ENCODE measurements around the gene ABL2.
"Not testable (repeated sequence)": the region's sequence is repeated elsewhere in the genome, so short reads cannot be mapped to it uniquely, and the experiment has no call there.

Gene ABL2

DNA sequence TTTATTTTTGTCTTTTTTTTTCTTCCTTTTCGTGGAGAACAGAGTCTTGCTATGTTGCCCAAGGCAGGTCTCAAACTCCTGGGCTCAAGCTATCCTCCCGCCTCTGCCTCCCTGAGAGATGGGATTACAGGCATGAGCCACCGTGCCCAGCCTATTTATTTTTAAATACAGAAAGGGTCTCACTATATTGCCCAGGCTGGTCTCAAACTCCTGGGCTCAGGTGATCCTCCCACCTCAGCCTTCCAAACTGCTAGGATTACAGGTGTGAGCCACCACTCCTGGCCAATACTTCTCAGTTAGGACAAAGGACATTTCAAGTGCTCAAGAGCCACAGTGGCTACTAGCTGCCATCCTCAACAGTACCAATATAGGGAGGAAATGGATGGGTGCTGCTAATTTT is 16.2 kb downstream of the ABL2 start:
- FAIRE-seq = not testable (repeated sequence)

DNA sequence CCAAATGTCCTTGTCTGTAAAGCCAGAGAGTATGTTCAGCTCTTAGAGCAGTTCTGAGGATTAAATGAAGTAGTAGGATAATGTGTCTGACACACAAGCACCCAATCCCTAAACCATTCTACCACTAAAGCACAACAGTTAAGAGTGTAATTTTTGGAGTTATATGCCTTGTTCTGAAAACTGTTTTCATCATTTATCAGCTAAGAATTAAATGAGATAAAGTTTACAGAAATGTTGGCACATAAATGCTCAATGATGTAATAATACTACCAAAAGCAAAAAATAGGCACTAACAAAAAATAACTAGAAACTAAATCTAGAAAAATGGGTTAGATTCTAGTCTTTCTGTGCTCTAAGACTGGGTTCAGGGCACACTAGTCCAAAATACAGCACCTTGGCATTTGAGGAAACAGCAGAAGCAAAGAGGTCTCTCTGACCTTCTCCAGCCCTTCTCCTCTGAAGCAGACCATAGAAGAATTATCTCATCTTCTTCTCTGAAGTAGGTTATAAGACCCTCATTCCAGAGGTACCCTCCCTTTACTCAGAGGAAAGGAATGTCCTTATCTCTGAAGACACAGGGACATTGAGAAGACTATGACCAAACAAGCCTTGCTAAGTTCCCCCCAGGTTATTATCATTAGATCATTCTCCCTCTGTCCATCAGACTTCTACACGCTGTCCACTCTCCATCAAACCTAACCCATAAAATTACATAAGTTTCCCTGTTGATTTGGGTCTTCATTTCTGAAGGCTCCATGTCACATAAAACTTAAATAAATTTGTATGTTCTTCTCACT is 20.6 kb downstream of the ABL2 start:
- no peak for FAIRE-seq

DNA sequence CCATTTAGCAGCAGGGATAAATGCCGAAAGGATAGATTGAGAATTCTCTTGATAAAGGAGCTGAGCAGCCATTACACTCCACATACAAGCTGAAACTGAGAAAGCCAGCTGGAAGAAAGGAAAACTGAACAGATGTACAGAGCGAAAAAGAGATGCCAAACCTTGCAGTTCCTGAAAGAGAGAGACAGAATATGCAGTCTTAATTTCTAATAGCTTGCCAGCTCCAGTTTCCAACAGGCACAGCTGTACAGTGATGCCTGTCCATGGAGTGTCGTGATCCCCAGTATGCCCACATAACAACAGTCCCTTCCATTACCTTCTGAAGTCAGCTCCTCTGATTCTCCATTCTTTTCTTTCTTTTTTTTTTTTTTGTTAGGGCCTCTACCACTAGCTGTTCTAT is 22.7 kb downstream of the ABL2 start:
- FAIRE-seq = no peak

DNA sequence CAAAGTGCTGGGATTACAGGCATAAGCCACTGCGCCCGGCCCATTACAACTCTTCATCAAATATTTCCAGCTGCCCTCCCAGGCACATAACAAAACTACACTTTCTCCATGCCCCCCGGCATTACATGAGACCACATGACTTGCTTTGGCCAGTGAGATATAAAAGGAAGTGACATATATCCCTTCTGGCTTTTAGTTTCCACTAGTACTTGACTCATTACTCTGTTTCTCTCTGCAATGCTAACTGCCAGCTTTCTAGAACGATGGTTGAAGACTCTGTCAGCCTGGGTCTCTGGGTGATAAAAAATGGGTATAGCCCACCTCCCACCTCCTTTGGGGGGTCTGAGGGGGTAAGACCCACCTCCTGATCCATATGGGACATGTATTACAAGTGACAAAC is 24.2 kb downstream of the ABL2 start:
- FAIRE-seq = no peak

DNA sequence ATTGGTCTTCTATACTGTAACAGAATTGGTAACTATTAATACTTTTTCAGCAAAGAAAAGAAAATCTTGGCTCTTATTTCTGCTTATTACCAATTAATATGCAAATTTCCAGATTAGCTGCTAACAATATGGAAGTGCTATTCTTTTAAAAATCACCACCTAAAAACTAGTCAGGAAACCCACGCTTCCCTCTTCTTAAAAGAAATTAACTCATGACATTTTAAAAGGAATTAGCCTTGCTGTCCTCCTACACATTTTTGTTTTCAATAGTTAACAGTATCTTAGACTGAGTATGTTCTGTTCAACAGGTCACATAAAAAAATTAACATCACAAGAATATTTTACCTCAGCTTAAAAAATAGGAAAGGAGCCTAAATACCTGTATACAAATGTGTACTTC is 27.3 kb downstream of the ABL2 start:
- FAIRE-seq = no peak

DNA sequence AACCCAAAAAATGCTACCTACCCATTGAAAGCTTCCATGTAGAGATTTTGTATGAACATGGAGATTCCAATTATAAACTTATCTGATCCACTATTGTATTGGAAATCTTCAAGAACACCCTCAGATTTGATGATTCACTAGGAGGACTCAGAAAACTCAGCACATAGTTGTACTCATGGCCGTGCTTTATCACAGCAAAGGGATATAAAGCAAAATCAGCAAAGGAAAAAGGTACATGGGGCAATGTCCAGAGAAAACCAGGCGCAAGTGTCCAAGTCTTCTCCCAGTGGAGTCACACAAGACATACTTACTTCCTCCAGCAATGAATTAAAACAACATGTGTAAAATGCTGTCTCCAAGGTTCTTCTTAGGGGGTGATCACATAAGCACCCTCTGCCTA is 28.9 kb downstream of the ABL2 start:
- no peak for FAIRE-seq

DNA sequence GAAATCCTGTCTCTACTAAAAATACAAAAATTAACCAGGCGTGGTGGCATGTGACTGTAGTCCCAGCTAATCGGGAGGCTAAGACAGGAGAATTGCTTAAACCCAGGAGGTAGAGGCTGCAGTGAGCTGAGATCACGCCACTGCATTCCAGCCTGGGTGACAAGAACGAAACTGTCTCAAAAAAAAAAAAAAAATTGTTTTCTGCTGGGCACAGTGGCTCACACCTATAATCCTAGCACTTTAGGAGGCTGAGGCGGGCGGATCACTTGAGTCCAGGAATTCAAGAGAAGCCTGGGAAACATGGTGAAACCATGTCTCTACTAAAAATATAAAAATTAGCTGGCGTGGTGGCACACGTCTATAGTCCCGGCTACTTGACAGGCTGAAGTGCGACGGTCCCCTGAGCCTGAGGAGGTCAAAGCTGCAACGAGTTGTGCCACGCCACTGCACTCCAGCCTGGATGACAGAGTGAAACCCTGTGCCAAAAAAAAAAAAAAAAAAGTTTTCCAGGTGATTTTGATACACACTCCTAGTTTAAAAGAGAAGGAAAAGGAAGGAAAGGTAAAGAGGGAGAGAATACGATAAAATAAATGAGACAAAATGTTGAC is 31.7 kb downstream of the ABL2 start:
- FAIRE-seq = no peak

DNA sequence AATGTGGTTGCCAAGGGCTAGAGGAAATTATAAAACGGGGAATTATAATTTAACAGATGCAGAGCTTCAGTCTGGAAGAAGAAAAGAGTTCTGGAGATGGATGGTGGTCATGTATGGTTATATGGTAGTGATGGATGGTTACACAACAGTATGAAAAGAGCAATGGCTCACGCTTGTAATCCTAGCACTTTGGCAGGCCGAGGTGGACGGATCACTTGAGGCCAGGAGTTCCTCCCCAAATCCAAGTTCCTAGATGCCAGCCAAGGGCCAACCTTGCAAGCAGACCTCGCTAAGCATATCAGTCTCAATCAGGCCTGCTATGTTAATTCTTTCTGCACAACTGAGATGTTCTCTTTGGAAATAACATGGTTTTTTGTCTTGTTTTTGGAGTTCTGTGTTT is 33.6 kb downstream of the ABL2 start:
- not testable (repeated sequence) for FAIRE-seq

DNA sequence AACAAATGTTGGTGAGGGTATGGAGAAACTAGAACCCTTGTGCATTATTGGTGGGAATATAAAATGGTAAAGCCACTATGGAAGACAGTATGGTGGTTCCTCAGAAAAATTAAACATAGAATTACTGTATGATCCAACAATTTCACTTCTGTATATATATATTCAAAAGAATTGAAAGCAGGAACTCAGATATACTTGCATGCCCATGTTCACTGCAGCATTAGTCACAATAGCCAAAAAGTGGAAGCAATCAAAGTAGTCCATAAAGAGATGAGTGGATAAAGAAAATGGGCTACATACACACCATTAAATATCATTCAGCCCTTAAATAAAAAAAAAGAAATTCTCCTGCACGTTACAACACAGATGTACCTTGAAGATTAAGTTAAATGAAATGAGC is 34.1 kb downstream of the ABL2 start:
- FAIRE-seq = no peak

DNA sequence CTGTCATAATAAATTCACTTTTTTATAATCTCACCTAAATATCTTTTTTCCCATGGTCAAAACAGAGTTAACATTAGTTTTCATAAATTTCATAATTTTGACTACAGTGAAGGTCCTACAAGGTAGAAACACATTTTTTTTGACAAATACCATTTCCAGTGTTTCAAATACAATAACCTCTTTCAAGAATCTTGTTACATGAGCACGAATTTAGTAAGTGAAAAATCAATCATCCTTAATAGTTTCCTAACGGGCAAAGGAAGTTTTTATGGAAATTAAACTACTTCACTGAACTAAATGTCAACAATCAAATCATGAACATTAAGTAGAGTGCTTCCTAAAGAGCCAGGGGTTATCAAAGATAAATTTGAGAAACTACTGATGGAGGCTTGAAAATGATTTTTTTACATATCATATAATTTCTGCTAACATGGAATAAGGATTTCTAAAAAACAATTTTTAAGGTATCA is 35.4 kb downstream of the ABL2 start:
- no peak for FAIRE-seq

DNA sequence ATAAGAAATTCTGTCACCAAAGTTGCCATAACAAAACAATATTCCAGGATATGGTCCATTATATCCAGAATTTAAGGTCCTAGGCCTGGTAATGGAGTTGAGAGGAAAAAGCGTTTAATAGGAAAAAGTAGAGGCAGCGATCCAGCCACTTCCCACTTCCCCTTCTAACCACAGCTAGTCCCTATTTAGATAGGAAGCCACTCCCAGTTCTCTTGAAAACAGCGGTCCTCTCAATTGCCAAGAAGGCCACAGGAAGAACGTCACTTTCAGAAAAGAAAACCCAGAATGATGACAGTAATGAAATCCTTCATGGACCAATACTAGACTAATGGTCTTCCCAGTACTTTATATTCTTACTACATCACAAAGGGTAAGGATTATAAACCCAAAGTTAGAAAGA is 38.6 kb downstream of the ABL2 start:
- no peak for FAIRE-seq

DNA sequence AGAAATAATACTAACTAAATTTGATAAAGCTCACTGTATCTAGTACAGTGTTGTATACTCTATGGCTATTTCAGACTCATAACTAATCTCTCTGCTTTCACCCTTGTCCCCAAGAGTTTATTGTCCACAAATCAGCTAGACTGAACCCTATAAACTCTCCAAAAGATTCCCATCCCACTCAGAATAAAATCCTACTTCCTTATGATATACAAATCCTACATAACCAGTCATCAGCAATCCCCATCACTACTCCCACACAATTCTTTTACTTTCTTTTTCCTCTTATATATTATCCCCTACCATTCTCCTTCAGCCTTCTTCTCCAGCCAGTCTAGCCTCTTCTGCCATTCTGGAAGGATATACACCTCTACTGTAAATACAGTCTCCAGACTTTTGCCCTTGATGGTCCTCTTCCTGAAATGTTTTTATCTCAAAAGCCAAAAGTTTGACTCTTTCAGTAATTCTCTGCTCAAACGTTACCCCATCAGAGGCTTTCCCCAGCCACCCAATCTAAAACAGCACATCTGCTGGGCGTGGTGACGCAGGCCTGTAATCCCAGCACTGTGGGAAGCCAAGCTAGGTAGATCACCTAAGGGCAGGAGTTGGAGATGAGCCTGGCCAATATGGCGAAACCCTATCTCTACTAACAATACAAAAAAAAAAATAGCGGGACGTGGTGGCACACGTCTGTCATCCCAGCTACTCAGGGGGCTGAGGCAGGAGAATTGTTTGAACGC is 41.6 kb downstream of the ABL2 start:
- FAIRE-seq = no peak

DNA sequence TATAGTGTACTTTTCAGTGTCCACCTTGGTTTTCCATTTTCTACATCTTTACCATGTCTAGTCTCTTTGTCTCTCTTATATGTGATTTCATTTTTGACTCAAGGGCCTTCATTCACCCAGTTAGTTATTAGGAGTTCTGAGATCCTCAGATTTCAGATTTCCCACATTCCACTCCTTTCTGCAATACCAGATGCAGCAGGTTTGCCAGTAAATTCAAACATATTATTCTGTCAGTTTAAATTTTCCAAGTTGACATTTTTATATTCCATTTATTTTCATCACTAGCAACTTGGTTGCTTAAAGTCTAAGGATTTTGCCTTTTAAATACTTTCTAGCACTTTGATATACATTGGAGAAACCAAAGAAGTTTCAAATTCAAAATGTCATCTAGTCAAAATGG is 42.4 kb downstream of the ABL2 start:
- no peak for FAIRE-seq

DNA sequence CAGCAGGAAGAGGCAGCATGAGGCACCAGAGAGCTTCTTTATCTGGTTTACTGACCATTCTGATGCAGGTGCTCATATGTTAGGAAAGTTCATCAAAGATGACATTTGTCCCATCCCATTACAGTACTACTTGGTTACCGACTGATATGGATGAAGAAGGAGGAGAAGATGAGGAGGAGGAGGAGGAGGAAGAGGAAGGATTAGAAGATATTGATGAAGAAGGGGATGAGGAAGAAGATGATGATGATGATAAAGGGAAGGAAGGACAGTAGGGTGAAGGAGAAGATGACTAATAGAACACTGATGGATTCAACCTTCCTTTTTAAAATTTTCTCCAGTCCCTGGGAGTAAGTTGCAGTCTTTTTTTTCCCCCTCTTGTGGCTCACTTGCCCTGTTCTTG is 45.1 kb downstream of the ABL2 start:
- FAIRE-seq = no peak

DNA sequence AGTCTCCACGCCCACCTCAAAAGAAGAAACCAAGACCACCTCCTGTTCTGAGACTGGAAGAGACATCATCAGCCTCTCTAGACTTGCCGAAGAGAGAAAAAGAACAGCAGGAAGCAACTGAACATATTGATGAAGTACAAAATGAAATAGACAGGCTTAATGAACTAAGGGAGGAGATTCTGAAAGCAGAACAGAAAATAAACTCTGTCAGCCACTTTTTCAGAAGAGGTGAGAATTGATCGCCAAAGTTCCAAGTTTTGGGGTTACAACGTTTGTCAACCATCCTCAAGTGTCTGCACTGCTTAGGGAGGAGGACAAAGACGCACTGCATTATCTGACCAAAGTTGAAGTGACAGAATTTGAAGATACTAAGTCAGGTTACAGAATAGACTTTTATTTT is 45.6 kb downstream of the ABL2 start:
- FAIRE-seq = no peak

DNA sequence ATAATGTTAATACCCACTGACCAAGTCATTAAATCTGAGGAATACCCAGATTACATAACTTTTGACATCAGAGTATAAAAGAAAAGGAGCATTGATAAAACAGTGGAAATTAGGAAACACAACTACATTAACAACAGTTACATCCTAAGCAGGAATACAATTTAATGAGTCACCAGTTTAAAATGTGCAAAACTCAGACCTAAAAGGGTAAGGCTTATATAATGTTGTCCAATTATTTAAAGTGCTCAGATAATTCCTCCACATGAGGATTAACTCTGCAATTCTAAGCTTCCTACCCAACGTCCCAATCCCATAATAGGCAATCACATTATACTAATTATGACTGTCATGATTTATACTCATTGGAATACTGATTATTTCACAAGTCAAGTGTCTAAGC is 50.5 kb downstream of the ABL2 start:
- FAIRE-seq = no peak

DNA sequence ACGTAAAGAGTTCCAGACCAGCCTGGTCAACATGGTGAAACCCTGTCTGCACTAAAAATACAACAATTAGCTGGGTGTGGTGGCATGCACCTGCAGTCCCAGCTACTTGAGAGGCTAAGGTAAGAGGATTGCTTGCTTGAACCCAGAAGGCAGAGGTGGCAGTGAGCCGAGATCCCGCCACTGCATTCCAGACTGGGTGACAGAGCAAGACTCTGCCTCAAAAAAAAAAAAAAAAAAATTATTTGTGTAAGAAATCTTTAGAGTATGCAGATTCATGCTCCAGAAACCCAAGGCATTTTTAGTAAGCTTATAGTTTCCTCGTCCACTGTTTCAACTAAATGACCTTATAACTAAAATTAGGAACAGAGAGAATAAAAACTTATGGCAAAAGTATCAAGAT is 51.3 kb downstream of the ABL2 start:
- no peak for FAIRE-seq

DNA sequence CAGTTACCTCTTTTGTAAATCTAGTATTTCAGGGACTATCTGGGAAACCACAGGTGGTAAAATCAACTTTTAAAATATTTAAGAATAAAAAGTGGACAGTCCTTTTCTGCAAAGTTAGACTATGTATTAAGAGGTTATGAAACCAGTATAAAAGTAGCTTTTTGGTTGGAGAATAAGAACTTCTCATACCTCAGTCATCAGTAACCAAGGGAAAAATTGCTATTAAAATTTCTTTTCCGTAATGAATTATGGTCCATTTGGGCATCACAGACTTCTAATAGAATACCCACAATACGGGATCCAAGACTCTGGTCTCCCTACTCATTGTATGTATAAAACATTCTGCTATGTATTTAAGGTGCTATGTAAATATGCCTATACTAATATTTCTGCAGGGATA is 51.9 kb downstream of the ABL2 start:
- FAIRE-seq = no peak

DNA sequence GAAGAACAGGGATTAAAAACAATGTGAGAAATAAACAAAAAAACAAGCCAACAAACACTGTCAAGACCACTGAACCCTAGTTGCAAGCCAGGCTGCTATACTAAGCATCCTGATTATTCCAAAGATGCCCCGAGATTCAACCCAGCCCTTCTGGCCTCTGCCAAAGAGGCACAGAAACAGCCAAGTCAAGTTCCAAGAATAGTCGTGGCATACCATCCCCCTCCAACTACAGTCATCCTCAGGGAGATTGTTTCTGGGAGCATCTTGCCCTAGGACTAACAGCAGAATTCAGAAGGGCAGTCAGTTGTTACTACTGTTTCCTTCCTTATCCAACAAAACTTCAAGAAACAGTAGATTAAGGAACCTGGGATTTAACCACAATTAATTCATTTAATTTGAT is 52.3 kb downstream of the ABL2 start:
- no peak for FAIRE-seq

DNA sequence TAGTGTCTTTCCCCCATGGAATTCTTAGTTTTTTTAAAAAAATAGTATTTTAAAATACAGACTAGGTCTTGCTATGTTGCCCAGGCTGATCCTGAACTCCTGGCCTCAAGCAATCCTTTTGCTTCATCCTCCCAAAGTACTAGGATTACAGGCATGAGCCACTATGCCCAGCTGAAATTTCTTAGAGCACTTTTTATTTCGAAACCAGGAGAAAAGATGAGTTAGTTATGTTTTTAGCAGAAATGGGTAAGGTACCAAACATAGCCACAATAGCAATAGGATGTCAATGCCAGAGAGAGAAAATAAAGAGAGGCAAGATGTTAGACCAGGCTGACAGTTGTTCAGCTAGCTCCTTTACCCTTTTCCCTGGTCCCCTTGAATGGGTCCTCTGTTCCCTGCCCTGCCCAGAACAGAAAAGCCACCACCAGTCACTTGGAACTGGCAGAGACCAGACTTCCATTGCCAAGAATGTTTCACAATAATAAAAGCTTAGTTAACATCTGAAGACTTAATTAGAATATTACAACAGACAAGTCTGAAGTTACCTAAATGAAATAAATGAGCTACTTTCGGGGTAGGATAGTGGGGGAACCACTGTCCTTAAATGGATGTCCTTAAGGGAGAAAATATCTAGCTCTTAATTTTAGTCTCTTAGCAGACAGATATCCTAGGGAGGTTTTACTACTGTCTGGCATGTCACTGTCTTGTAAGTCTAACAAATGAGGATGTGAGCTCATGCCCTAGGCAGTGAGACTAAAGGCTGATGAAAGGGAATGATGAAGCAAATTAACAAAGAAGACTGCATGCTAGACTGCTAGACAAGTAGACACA is 54.3 kb downstream of the ABL2 start:
- no peak for FAIRE-seq

DNA sequence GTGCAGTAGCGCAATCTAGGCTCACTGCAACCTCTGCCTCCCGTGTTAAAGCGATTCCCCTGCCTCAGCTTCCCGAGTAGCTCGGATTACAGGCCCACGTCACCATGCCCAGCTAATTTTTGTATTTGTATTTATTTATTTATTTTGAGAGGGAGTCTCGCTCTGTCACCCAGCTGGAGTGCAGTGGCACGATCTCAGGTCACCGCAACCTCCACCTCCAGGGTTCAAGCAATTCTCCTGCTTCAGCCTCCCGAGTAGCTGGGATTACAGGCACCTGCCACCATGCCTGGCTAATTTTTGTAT is 59.1 kb downstream of the ABL2 start:
- not testable (repeated sequence) for FAIRE-seq

DNA sequence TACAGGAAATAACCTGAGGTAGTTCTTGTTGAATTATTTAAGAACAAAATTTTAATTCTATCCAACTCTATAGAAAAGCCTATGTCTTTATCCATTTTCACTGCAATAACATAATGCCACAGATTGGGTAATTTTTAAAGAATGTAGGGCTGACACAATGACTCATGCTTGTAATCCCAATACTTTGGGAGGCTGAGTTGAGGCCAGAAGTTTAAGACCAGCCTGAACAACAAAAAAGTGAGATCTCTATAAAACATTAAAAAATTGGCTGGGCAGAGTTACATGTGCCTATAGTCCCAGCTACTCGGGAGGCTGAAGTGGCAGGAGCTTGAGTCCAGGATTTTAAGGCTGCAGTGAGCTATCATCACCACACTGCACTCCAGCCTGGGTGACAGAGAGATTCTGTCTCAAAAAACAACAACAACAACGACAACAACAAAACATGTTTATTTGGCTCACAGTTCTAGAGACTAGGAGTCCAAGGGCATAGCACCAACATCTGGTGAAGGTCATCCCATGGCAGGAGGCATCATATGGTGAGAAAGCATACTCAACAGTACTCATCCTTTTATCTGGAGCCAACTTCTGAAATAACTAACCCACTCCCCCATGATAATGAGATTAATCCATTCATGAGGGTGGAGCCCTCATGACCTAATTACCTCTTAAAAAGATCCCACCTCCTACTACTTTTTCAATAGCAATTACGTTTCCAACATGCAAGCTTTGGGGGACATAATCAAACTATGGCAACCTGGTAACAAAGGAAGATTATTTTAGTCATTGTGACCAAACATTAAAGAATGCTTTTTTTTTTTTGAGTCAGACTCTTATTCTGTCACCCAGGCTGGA is 59.6 kb downstream of the ABL2 start:
- FAIRE-seq = no peak

All from A204.1 (cell line).